Skeletal muscle tissue (tissue), 2 donors: ENCODE data around the gene FLNA. TPM values are rescaled to one million over a fixed set of nuclear protein-coding genes. Genes with fewer than 3 reads are reported as not detected.

Source experiments
- small RNA-seq: library from RNA; depleted of rRNA; stranded (forward); fragments of <200 nt; gene quantifications from one replicate; pipeline ENCODE3, GENCODE V24; 2014
- total RNA-seq: library from RNA; depleted of rRNA; stranded (reverse); fragments of >200 nt; gene quantifications from one replicate; pipeline ENCODE4 v1.2.3, GENCODE V29; 2014

FLNA gene
- total RNA-seq, 1 donor from 2014 or later, result 331 TPM

Small RNA genes within 50 kb of the gene (small RNA-seq; reads per million reads assigned to genes)
- gene SNORA70, result not detected

Other genes with a start within 250 kb of the FLNA start
- not detected for gene OPN1LW, start 230.4 kb downstream of the FLNA start, total RNA-seq
- gene OPN1MW, start 192.0 kb downstream of the FLNA start, total RNA-seq, result not detected
- not detected for gene OPN1MW2, start 154.9 kb downstream of the FLNA start, total RNA-seq
- not detected for gene OPN1MW3, start 117.1 kb downstream of the FLNA start, total RNA-seq
- gene TEX28, start 79.5 kb downstream of the FLNA start, total RNA-seq, result not detected
- gene TKTL1, start 78.8 kb downstream of the FLNA start, total RNA-seq, result 0.52 TPM
- 10.4 TPM for gene EMD, start 4.7 kb upstream of the FLNA start, total RNA-seq
- gene RPL10, start 23.7 kb upstream of the FLNA start, total RNA-seq, result 4,963 TPM
- gene DNASE1L1, start 34.6 kb upstream of the FLNA start, total RNA-seq, result 47.0 TPM
- gene TAFAZZIN, start 36.9 kb upstream of the FLNA start, total RNA-seq, result 7.3 TPM
- 24.5 TPM for gene ATP6AP1, start 54.0 kb upstream of the FLNA start, total RNA-seq
- 35.5 TPM for gene GDI1, start 62.5 kb upstream of the FLNA start, total RNA-seq
- gene FAM50A, start 69.5 kb upstream of the FLNA start, total RNA-seq, result 16.7 TPM
- 9.9 TPM for gene PLXNA3, start 83.6 kb upstream of the FLNA start, total RNA-seq
- gene LAGE3, start 104.6 kb upstream of the FLNA start, total RNA-seq, result 12.0 TPM
- 35.0 TPM for gene UBL4A, start 112.0 kb upstream of the FLNA start, total RNA-seq
- gene SLC10A3, start 116.0 kb upstream of the FLNA start, total RNA-seq, result 3.1 TPM
- gene FAM3A, start 141.6 kb upstream of the FLNA start, total RNA-seq, result 15.7 TPM
- 10.4 TPM for gene G6PD, start 172.2 kb upstream of the FLNA start, total RNA-seq
- gene IKBKG, start 173.0 kb upstream of the FLNA start, total RNA-seq, result 6.8 TPM
- gene CTAG1A, start 210.5 kb upstream of the FLNA start, total RNA-seq, result not detected
- not detected for gene CTAG1B, start 244.6 kb upstream of the FLNA start, total RNA-seq